ENCODE results near the gene CPTP. TPM values are rescaled to one million over a fixed set of nuclear protein-coding genes. Genes with fewer than 3 reads are reported as not detected.

The CPTP gene
- total RNA-seq, 1 donor from 2014 or later: 71.3 TPM

- no peaks in the 10 kb centered on the region for H3K4me1 ChIP-seq
- no peaks in the 10 kb centered on the region for H3K36me3 ChIP-seq
- H3K27ac ChIP-seq: no peak overlapping the region
- intact Hi-C loops (cut with DNase I): no loop called here
- TF ChIP-seq, protein P1, sequence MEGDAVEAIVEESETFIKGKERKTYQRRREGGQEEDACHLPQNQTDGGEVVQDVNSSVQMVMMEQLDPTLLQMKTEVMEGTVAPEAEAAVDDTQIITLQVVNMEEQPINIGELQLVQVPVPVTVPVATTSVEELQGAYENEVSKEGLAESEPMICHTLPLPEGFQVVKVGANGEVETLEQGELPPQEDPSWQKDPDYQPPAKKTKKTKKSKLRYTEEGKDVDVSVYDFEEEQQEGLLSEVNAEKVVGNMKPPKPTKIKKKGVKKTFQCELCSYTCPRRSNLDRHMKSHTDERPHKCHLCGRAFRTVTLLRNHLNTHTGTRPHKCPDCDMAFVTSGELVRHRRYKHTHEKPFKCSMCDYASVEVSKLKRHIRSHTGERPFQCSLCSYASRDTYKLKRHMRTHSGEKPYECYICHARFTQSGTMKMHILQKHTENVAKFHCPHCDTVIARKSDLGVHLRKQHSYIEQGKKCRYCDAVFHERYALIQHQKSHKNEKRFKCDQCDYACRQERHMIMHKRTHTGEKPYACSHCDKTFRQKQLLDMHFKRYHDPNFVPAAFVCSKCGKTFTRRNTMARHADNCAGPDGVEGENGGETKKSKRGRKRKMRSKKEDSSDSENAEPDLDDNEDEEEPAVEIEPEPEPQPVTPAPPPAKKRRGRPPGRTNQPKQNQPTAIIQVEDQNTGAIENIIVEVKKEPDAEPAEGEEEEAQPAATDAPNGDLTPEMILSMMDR (IDR thresholded peaks at IDR 0.05): no peak
- no peaks in the 10 kb centered on the region for H3K27me3 ChIP-seq
- no peaks in the 10 kb centered on the region for H3K9me3 ChIP-seq
- H3K4me3 ChIP-seq: no peak overlapping the region
- no peak for DNase-seq (ENCODE audit: low spot score in 2 of 2)
These were observed 39.5 kb upstream of the CPTP start for GRCh38 chr1:1285102-1285571.

GRCh38 chr1:1285611-1286311 is 38.8 kb upstream of the CPTP start:
- Histone ChIP-seq H3K9me3 (no peaks in the 10 kb centered on the region), H3K4me3 (no peak overlapping the region), H3K27ac (no peak overlapping the region), H3K27me3 (no peaks in the 10 kb centered on the region), H3K36me3 (no peaks in the 10 kb centered on the region), H3K4me1 (no peaks in the 10 kb centered on the region)
- DNase-seq (ENCODE audit: low spot score in 2 of 2): no peak
- TF ChIP-seq, protein P1 (IDR thresholded peaks at IDR 0.05): no peak
- intact Hi-C loops (cut with DNase I): no loop called here

DNA sequence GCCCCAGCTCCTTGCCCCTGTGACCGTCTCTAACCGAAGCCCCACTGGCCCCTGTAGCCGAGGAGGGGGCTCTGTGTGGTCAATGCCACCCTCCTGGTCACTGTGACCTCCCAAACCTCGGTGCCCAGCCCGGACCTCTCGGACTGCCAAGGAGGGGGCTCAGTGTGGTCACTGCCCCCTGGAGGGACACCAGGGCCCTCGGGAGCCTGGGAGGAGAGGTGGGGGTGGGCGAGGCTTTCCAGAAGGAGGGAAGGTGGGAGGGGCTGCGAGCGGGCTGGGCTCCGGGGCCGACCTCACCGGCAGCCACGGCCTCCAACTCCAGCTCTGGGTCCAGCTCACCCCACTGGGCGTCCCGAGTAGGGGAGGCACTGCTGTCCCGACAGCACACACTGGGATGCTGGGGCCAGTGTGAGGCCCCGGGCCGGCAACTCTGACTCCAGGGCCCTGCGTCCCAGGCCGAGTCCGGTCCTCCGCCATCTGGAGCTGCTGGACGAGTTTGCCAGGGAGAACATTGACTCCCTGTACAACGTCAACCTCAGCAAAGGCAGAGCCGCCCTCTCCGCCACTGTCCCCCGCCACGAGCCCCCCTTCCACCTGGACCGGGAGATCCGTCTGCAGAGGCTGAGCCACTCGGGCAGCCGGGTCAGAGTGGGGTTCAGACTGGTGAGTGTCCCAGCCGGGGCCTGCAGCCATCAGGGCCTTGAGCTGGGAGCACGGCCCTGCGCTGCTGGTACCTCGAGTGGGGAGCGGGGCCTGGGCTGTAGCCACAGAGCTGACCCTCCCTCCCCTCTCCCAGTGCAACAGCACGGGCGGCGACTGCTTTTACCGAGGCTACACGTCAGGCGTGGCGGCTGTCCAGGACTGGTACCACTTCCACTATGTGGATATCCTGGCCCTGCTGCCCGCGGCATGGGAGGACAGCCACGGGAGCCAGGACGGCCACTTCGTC is 38.0 kb upstream of the CPTP start:
- DNase-seq (ENCODE audit: low spot score in 2 of 2): no peak
- intact Hi-C loops (cut with DNase I): no loop called here

GRCh38 chr1:1287288-1288110 is 37.1 kb upstream of the CPTP start:
- no peak for DNase-seq (ENCODE audit: low spot score in 2 of 2)
- Histone ChIP-seq H3K27me3 (no peaks in the 10 kb centered on the region), H3K36me3 (no peaks in the 10 kb centered on the region), H3K27ac (no peak overlapping the region), H3K4me1 (peaks cover 3 to 4% of the 10 kb centered on the region in 2 donors), H3K9me3 (no peaks in the 10 kb centered on the region), H3K4me3 (no peak overlapping the region)
- TF ChIP-seq, protein P1 (IDR thresholded peaks at IDR 0.05): no peak
- intact Hi-C loops (cut with DNase I): no loop called here

More for the DNA sequence above, 38.0 kb upstream of the CPTP start:
- Histone ChIP-seq H3K36me3 (no peaks in the 10 kb centered on the region), H3K4me3 (no peak overlapping the region), H3K27me3 (no peaks in the 10 kb centered on the region), H3K27ac (no peak overlapping the region), H3K9me3 (no peaks in the 10 kb centered on the region), H3K4me1 (peaks cover under 1 to 4% of the 10 kb centered on the region in 2 donors)
- TF ChIP-seq, protein P1 (IDR thresholded peaks at IDR 0.05): no peak

DNA sequence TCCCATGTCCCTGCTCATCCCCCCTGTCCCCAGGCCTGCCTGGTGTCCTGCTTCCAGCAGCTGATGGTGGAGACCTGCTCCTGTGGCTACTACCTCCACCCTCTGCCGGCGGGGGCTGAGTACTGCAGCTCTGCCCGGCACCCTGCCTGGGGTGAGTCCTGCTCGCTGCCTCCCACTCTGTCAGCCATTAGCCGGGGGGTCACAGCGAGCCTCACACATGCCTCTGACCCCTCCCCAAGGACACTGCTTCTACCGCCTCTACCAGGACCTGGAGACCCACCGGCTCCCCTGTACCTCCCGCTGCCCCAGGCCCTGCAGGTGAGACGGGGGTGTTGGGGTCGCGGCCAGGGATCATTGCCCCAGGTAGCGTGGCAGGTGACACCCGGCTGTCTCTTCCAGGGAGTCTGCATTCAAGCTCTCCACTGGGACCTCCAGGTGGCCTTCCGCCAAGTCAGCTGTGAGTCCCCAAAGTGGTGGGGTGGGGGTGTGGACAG is 34.3 kb upstream of the CPTP start:
- Histone ChIP-seq H3K9me3 (no peaks in the 10 kb centered on the region), H3K36me3 (peaks cover 0 to 8% of the 10 kb centered on the region in 2 donors), H3K27me3 (no peaks in the 10 kb centered on the region), H3K4me3 (no peak overlapping the region), H3K4me1 (peaks cover 3 to 4% of the 10 kb centered on the region in 2 donors), H3K27ac (no peak overlapping the region)
- no peak for DNase-seq (ENCODE audit: low spot score in 2 of 2)
- intact Hi-C loops (cut with DNase I): loop anchor here (5.0 kb wide), 1 partner anchor 173 kb away; the partner anchor contains the start of gene C1orf159
- TF ChIP-seq, protein P1 (IDR thresholded peaks at IDR 0.05): peak; percentile 60 to 70 (median 63)
